Neural cell (in vitro differentiated cells): ENCODE results near the gene ORMDL1.

Source experiments
- EP300 ChIP-seq: fragments of 450-650 bp; conservative IDR thresholded peaks from 2 replicates; pipeline ENCODE4 v1.6.1; 2014; ENCODE audit warnings: antibody characterized with exemption, mild to moderate bottlenecking, moderate library complexity; ENCODE audit not compliant: poor library complexity, severe bottlenecking
- EZH2 ChIP-seq: fragments of 200-600, 300-800 bp; shearing (Covaris generic), sonication (generic); IDR thresholded peaks from 2 replicates; pipeline ENCODE4 v1.6.1; 2014; ENCODE audit warnings: antibody characterized with exemption, low read length, borderline replicate concordance, mild to moderate bottlenecking; ENCODE audit not compliant: insufficient read depth, poor library complexity, severe bottlenecking
- POLR2AphosphoS5 ChIP-seq: IDR thresholded peaks from 2 replicates; pipeline ENCODE4 v1.6.1; 2012
- RAD21 ChIP-seq: fragments of 450-650 bp; conservative IDR thresholded peaks from 2 replicates; pipeline ENCODE4 v1.6.1; 2014; ENCODE audit warnings: antibody characterized with exemption, mild to moderate bottlenecking, moderate library complexity
- TF ChIP-seq, protein P1 (sequence below): fragments of 450-650 bp; IDR thresholded peaks from 2 replicates; pipeline ENCODE4 v1.5.1; 2014; ENCODE audit warnings: antibody characterized with exemption, mild to moderate bottlenecking, moderate library complexity; ENCODE audit not compliant: poor library complexity, severe bottlenecking
- TF ChIP-seq, protein P2 (sequence below): IDR thresholded peaks from 2 replicates; pipeline ENCODE4 v1.6.1; 2012; ENCODE audit warnings: borderline replicate concordance

GRCh38 chr2:189770590-189771322 is 13.4 kb downstream of the ORMDL1 start:
- TF ChIP-seq RAD21 (no peak), EP300 (no peak), POLR2AphosphoS5 (no peak), EZH2 (no peak)
- TF ChIP-seq, protein P1, sequence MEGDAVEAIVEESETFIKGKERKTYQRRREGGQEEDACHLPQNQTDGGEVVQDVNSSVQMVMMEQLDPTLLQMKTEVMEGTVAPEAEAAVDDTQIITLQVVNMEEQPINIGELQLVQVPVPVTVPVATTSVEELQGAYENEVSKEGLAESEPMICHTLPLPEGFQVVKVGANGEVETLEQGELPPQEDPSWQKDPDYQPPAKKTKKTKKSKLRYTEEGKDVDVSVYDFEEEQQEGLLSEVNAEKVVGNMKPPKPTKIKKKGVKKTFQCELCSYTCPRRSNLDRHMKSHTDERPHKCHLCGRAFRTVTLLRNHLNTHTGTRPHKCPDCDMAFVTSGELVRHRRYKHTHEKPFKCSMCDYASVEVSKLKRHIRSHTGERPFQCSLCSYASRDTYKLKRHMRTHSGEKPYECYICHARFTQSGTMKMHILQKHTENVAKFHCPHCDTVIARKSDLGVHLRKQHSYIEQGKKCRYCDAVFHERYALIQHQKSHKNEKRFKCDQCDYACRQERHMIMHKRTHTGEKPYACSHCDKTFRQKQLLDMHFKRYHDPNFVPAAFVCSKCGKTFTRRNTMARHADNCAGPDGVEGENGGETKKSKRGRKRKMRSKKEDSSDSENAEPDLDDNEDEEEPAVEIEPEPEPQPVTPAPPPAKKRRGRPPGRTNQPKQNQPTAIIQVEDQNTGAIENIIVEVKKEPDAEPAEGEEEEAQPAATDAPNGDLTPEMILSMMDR, result no peak
- TF ChIP-seq, protein P2, sequence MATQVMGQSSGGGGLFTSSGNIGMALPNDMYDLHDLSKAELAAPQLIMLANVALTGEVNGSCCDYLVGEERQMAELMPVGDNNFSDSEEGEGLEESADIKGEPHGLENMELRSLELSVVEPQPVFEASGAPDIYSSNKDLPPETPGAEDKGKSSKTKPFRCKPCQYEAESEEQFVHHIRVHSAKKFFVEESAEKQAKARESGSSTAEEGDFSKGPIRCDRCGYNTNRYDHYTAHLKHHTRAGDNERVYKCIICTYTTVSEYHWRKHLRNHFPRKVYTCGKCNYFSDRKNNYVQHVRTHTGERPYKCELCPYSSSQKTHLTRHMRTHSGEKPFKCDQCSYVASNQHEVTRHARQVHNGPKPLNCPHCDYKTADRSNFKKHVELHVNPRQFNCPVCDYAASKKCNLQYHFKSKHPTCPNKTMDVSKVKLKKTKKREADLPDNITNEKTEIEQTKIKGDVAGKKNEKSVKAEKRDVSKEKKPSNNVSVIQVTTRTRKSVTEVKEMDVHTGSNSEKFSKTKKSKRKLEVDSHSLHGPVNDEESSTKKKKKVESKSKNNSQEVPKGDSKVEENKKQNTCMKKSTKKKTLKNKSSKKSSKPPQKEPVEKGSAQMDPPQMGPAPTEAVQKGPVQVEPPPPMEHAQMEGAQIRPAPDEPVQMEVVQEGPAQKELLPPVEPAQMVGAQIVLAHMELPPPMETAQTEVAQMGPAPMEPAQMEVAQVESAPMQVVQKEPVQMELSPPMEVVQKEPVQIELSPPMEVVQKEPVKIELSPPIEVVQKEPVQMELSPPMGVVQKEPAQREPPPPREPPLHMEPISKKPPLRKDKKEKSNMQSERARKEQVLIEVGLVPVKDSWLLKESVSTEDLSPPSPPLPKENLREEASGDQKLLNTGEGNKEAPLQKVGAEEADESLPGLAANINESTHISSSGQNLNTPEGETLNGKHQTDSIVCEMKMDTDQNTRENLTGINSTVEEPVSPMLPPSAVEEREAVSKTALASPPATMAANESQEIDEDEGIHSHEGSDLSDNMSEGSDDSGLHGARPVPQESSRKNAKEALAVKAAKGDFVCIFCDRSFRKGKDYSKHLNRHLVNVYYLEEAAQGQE, result no peak
